AG04450 (cell line): ENCODE results near the gene CA6. TPM values are rescaled to one million over a fixed set of nuclear protein-coding genes. Genes with fewer than 3 reads are reported as not detected.
"Not testable (repeated sequence)": the region's sequence is repeated elsewhere in the genome, so short reads cannot be mapped to it uniquely, and the experiment has no call there.

ENCODE experiments used
- CTCF ChIA-PET: fragments of 300-600, 350-600 bp; formaldehyde crosslinking; extraction: SDS; loops from one replicate; lab custom pipeline; 2022; ENCODE audit warnings: antibody characterized with exemption, inconsistent platforms; lab: Charles Lee
- POLR2A ChIA-PET: fragments of 350-600 bp; formaldehyde crosslinking; extraction: SDS; loops from one replicate; lab custom pipeline; 2021; ENCODE audit warnings: antibody characterized with exemption, inconsistent platforms; lab: Yijun Ruan, JAX
- DNase-seq: peaks from one replicate; pipeline ENCODE4 v3.0.0-alpha.2; 2011; ENCODE audit warnings: low read depth, low spot score
- H3K27ac ChIP-seq: one replicate; pipeline ENCODE4 v1.5.1; 2012; ENCODE audit warnings: low read depth, low read length, control low read depth
- H3K27me3 ChIP-seq: one replicate; pipeline ENCODE4 v1.6.0; 2012; ENCODE audit warnings: low read length; ENCODE audit not compliant: control insufficient read depth, insufficient read depth
- H3K4me3 ChIP-seq: 2 replicates; pipeline ENCODE4 v1.5.1; 2011; ENCODE audit warnings: mild to moderate bottlenecking, low read depth, low read length, control low read depth
- H3K9me3 ChIP-seq: 2 replicates; pipeline ENCODE4 v1.5.1; 2012; ENCODE audit warnings: low read length; ENCODE audit not compliant: control insufficient read depth, insufficient read depth
- CTCF ChIP-seq: IDR thresholded peaks from 2 replicates; pipeline ENCODE4 v1.5.1; 2011; ENCODE audit warnings: low read depth, low read length, control low read depth, inconsistent platforms
- polyA plus RNA-seq: library from polyadenylated mRNA; depleted of rRNA; stranded (reverse); fragments of >200 nt; gene quantifications from 2 replicates; pipeline ENCODE4 v1.2.3, GENCODE V29; 2011

CA6 gene
- polyA plus RNA-seq, 1 experiment = not detected

- DNase-seq = no peak
- TF ChIP-seq CTCF = peak; percentile 26
- POLR2A ChIA-PET = no interaction called here
- H3K4me3 ChIP-seq = no peak overlapping the region
- H3K27me3 ChIP-seq = peaks cover 2% of the 10 kb centered on the region
- CTCF ChIA-PET = interaction anchor here (0.6 to 1.5 kb wide), 3 partner anchors 12 to 236 kb away, joined by 3 to 4 read pairs (median 4); no protein-coding TSS in a partner anchor
- H3K9me3 ChIP-seq = no peaks in the 10 kb centered on the region
- H3K27ac ChIP-seq = no peak overlapping the region
These were observed 47.4 kb downstream of the CA6 start for GRCh38 chr1:8992936-8993687.

GRCh38 chr1:8993962-8994675 lies 48.5 kb downstream of the CA6 start:
- DNase-seq, H3K27me3 ChIP-seq, H3K27ac ChIP-seq, H3K4me3 ChIP-seq, H3K9me3 ChIP-seq: not testable (repeated sequence)
- ChIA-PET POLR2A (interaction anchor here (0.6 kb wide), 1 partner anchor 10 kb away, joined by 3 read pairs; no protein-coding TSS in a partner anchor), CTCF (interaction anchor here (0.6 to 2.0 kb wide), 3 partner anchors 9 to 11 kb away, joined by 4 to 10 read pairs (median 5); no protein-coding TSS in a partner anchor)

GRCh38 chr1:9001534-9002214 lies 56.0 kb downstream of the CA6 start:
- H3K9me3 ChIP-seq, DNase-seq, CTCF ChIA-PET, H3K27ac ChIP-seq, POLR2A ChIA-PET, H3K4me3 ChIP-seq, H3K27me3 ChIP-seq: not testable (repeated sequence)

- H3K9me3 ChIP-seq, DNase-seq, CTCF ChIA-PET, H3K4me3 ChIP-seq, H3K27ac ChIP-seq, H3K27me3 ChIP-seq, POLR2A ChIA-PET: not testable (repeated sequence)
These were observed 56.5 kb downstream of the CA6 start for GRCh38 chr1:9002215-9002560.

GRCh38 chr1:9004031-9004699 lies 58.5 kb downstream of the CA6 start:
- CTCF ChIA-PET = interaction anchor here (0.6 to 3.5 kb wide), 29 partner anchors 10 to 323 kb away, joined by 3 to 162 read pairs (median 6); no protein-coding TSS in a partner anchor
- no peaks in the 10 kb centered on the region for H3K9me3 ChIP-seq
- H3K27me3 ChIP-seq = peaks cover 7% of the 10 kb centered on the region
- no peak for DNase-seq
- no peak for TF ChIP-seq CTCF
- POLR2A ChIA-PET = interaction anchor here (0.5 to 1.3 kb wide), 4 partner anchors 10 to 145 kb away, joined by 3 to 6 read pairs (median 4); no protein-coding TSS in a partner anchor
- no peak overlapping the region for H3K4me3 ChIP-seq
- no peak overlapping the region for H3K27ac ChIP-seq
